H54 (cell line): Measurements from ENCODE around the gene RTTN.

Experiments used
- DNase-seq: peaks from one replicate; pipeline ENCODE4 v3.0.0; 2011; ENCODE audit warnings: low spot score, mixed read lengths; ENCODE audit not compliant: insufficient read length
- FAIRE-seq: peaks from 3 replicates; lab custom pipeline; 2011; peaks lifted over from hg19 to GRCh38; lab: Jason Lieb, UNC
- POLR2A ChIP-seq: IDR thresholded peaks from 2 replicates; pipeline ENCODE4 v1.6.1; 2011; ENCODE audit warnings: low read depth, mild to moderate bottlenecking, low read length

RTTN gene

DNA sequence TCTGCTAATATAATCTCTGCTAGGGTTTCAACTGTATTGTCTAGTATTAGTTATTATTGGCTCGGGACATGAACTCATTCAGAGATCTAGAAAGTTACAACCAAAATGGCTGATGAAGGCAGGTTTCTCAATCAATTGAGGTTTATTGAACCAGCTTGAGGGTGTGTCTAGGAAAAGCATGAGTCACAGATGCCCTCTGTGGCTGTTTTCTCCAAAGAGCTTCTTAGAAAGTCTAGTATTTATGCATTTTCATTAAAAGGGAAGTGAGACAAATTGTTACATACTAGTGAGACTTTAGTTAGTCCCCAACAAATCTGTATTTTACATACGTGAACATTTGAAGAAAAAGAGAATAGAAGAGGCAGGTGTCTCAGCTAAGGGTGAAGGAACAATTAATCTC, 23.0 kb upstream of the RTTN start:
- no peak for FAIRE-seq

GRCh38 chr18:70227438-70227837, 22.0 kb upstream of the RTTN start:
- FAIRE-seq, result no peak

More for the DNA sequence above, 23.0 kb upstream of the RTTN start:
- no peak for TF ChIP-seq POLR2A
- no peak for DNase-seq

GRCh38 chr18:70221915-70222278, 16.4 kb upstream of the RTTN start:
- no peak for DNase-seq
- no peak for TF ChIP-seq POLR2A
- FAIRE-seq, result no peak

More at GRCh38 chr18:70227438-70227837, 22.0 kb upstream of the RTTN start:
- DNase-seq, result no peak
- TF ChIP-seq POLR2A, result no peak

- no peak for FAIRE-seq
- no peak for DNase-seq
- no peak for TF ChIP-seq POLR2A
Observed at GRCh38 chr18:70221156-70221914, 15.8 kb upstream of the RTTN start.

DNA sequence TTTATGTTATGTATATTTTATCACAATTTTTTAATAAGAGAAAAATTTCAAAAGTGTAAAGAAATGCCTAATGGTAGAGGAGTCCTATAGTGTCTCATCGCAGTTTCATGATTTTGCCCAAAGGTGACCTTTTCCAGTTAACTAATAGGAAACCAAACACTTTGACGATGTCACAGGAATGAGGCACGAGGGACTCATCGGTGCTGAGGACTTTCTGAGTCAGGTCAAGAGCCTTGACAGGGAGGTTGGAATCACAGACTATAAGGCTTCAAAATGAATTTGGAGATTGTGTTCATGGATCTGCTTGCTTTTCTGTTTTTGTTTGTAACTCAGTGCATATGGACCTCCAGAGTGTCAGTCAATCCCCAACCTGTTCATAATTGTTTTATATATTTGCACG, 15.1 kb upstream of the RTTN start:
- no peak for FAIRE-seq

DNA sequence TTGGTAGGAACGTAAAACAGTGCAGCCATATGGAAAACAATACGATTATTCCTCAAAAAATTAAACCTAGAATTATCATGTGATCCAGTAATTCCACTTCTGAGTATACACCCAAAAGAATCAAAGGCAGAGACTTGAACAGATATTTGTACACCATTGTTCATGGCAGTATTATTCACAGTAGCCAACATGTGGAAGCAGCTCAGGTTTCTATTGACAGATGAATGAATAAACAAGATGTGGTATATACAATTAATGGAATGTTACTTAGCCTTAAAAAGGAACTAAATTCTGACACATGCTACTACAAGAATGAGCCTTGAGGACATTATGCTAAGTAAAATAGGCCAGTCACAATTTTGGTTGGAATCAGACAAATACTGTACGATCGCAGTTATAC, 14.2 kb upstream of the RTTN start:
- DNase-seq (no peak), FAIRE-seq (no peak)
- no peak for TF ChIP-seq POLR2A

More for the DNA sequence above, 15.1 kb upstream of the RTTN start:
- no peak for TF ChIP-seq POLR2A
- no peak for DNase-seq

- DNase-seq, result no peak
- FAIRE-seq, result no peak
- no peak for TF ChIP-seq POLR2A
Observed at GRCh38 chr18:70216788-70217187, 11.3 kb upstream of the RTTN start.

DNA sequence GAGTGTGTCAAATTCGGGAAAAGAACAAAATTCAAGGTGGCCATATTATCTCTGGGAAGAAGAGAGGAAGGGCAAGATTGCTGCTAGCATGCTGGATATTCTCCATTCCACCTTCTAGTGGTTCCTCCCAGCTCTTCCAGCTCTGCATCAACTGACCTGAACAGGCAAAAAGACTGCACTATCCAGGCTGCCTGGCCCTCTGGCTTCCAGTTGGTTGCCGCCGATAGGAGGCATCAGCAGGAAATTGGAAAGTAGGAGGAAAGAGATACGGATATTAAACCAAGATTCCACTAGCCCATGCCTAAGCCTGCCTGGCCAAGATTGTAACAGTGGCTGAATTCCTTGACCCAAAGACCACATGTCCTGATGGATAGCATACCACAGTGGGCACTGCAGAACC, 1.7 kb upstream of the RTTN start:
- DNase-seq (no peak), FAIRE-seq (no peak)
- TF ChIP-seq POLR2A, result no peak

DNA sequence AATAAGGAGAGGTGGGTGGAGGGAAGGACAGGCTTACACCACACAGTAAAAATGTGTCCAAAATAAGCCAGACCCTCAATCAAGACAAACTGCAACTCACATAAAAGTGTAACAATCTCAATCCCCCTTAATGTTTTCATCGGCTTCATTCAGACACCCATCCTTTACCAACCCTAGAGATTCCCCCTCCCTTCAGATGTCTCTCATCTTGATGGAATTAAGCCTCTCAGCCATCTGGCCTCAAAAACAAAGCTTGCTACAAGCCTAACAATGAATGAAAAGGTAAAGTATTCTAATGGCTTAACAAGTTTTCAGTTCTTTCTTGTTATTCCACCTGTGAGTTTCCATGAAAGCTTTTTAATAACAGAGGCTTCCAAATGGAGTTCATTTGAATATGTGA, 5.2 kb downstream of the RTTN start:
- DNase-seq, result no peak
- TF ChIP-seq POLR2A, result no peak
- FAIRE-seq, result no peak

DNA sequence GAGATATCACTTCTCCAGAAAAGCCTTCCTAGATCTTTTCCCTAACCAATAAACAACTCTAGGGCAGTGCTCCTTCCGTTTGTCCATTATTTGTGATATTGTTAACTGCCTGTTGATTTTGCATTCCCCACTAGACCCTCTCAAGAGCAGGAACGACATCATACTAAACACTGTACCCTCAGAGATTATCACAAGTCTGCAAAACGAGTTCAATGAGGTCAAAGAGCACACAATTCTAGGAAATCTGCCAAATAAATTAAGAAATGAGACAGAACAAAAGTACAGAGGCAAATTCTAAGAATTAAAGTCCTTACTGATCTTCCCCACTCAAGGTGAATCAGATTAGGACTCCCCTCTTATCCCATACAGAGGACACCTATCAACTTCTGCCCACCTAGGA, 7.6 kb downstream of the RTTN start:
- DNase-seq, result no peak
- no peak for TF ChIP-seq POLR2A
- FAIRE-seq, result no peak

DNA sequence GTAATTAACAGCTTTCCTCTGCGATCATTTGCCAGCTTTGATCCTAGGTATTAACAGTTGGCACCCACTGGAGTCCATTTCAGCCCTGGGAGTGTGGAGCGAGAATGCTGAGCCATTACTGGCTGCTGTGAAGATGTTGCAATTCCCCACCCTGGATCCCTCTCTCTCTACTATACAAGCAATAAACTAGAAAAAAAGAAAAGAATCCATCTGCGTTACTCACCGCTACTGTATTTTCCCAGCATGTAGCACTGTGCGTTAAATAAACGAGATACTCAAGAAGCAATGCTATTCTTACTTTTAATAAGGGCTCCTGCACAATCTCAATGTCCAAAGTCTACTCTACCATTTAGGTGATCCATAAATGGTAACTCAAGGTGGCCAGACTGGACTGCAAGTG, 8.5 kb downstream of the RTTN start:
- TF ChIP-seq POLR2A, result no peak
- no peak for FAIRE-seq
- no peak for DNase-seq

DNA sequence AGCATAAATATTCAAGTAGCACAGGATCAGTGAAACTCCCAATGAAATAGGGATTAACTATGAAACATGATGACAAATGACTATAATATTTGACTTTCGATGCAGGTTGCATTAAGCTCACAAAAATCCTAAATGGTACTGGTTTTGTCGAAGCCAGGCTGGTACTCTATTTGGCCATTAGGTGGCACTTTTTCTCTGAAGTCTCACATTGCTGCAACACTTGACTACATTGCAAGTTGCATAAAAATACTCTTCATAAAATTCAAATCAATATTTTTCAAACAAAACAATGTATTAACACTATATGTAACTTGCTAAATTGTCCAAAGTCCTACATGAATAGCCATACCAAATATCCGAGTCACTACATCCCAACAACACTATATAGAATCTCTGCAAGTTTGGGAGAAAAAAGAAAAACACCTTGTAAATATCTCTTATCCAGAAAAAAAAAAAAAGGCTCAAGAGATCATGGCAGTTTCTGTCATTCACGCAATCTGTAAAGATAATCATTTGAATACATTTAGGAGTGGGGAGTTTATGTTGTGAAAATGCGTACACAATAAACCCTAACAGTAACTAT, 9.5 kb downstream of the RTTN start:
- FAIRE-seq (peak; percentile 88), DNase-seq (no peak)
- no peak for TF ChIP-seq POLR2A

- TF ChIP-seq POLR2A, result no peak
Observed at GRCh38 chr18:70195014-70195614, 10.4 kb downstream of the RTTN start.

DNA sequence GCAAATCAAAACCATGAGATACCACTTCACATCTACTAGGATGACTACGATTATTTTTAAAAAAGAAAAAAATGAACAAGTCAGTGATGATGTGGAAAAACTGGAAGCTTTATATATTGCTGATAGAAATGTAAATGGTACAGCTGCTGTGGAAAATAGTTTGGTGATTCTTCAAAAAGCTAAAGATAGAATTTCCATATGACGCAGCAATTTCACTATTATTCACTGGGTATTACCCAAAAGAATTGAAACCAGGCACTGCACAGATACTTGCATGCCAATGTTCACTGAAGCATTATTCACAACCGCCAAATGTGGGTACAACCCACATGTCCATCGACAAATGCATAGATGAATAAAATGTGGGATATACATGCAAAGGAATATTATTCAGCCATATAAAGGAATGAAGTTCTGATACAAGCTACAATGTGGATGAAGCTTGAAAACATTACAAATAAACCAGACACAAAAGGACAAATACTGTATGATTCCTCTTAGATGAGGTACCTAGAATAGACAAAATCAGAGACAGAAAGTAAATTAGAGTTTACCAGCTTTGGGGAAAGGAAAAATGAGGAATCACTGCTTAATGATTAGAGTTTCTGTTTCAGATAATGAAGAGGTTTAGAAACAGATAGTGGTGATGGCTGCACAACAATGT, 11.1 kb downstream of the RTTN start:
- FAIRE-seq, result no peak
- no peak for DNase-seq
- no peak for TF ChIP-seq POLR2A

More at GRCh38 chr18:70195014-70195614, 10.4 kb downstream of the RTTN start:
- FAIRE-seq (no peak), DNase-seq (no peak)
